ENCODE data around the gene FGGY. TPM values are rescaled to one million over a fixed set of nuclear protein-coding genes. Genes with fewer than 3 reads are reported as not detected.

The FGGY gene
- total RNA-seq, 1 experiment from 2014 or later = 4.7 TPM

GRCh38 chr1:59379371-59379728 is 82.5 kb downstream of the FGGY start:
- Histone ChIP-seq H2AFZ (ENCODE audit: low read length) (no peak overlapping the region), H3K4me3 (ENCODE audit: low read length) (no peak overlapping the region), H3K27ac (ENCODE audit: low read length) (no peak overlapping the region), H3K9me3 (ENCODE audit: low read length) (no peaks in the 10 kb centered on the region), H3K4me1 (ENCODE audit: low read length) (no peaks in the 10 kb centered on the region), H3K9ac (ENCODE audit: low read length) (no peak overlapping the region), H3K79me2 (ENCODE audit: low read length) (no peaks in the 10 kb centered on the region), H3K27me3 (ENCODE audit: low read length) (no peaks in the 10 kb centered on the region), H4K20me1 (ENCODE audit: insufficient read depth, low read depth, low read length) (no peaks in the 10 kb centered on the region), H3K9me2 (replicated peaks; ENCODE audit: insufficient read depth, low read length) (no peaks in the 10 kb centered on the region), H3K36me3 (ENCODE audit: insufficient read depth, low read length) (no peaks in the 10 kb centered on the region), H3K4me2 (ENCODE audit: low read depth, low read length, poor library complexity, severe bottlenecking) (no peak overlapping the region)
- no peak for DNase-seq

- Histone ChIP-seq H3K36me3 (ENCODE audit: insufficient read depth, low read length) (no peaks in the 10 kb centered on the region), H3K27ac (ENCODE audit: low read length) (no peak overlapping the region), H3K4me2 (ENCODE audit: low read depth, low read length, poor library complexity, severe bottlenecking) (no peak overlapping the region), H3K9me2 (replicated peaks; ENCODE audit: insufficient read depth, low read length) (no peaks in the 10 kb centered on the region), H3K4me3 (ENCODE audit: low read length) (no peak overlapping the region), H4K20me1 (ENCODE audit: insufficient read depth, low read depth, low read length) (no peaks in the 10 kb centered on the region), H3K4me1 (ENCODE audit: low read length) (no peaks in the 10 kb centered on the region), H3K9me3 (ENCODE audit: low read length) (no peaks in the 10 kb centered on the region), H3K27me3 (ENCODE audit: low read length) (no peaks in the 10 kb centered on the region), H2AFZ (ENCODE audit: low read length) (no peak overlapping the region), H3K9ac (ENCODE audit: low read length) (no peak overlapping the region), H3K79me2 (ENCODE audit: low read length) (no peaks in the 10 kb centered on the region)
- DNase-seq = no peak
Measured at GRCh38 chr1:59383963-59384362, 87.1 kb downstream of the FGGY start.

- no peaks in the 10 kb centered on the region for H3K79me2 ChIP-seq (ENCODE audit: low read length)
- no peaks in the 10 kb centered on the region for H3K4me1 ChIP-seq (ENCODE audit: low read length)
- H3K9me3 ChIP-seq (ENCODE audit: low read length) = no peaks in the 10 kb centered on the region
- no peak overlapping the region for H3K9ac ChIP-seq (ENCODE audit: low read length)
- H3K9me2 ChIP-seq (replicated peaks; ENCODE audit: insufficient read depth, low read length) = no peaks in the 10 kb centered on the region
- DNase-seq = no peak
- H3K27me3 ChIP-seq (ENCODE audit: low read length) = no peaks in the 10 kb centered on the region
- no peaks in the 10 kb centered on the region for H4K20me1 ChIP-seq (ENCODE audit: insufficient read depth, low read depth, low read length)
- H2AFZ ChIP-seq (ENCODE audit: low read length) = no peak overlapping the region
- H3K27ac ChIP-seq (ENCODE audit: low read length) = no peak overlapping the region
- no peak overlapping the region for H3K4me3 ChIP-seq (ENCODE audit: low read length)
- no peak overlapping the region for H3K4me2 ChIP-seq (ENCODE audit: low read depth, low read length, poor library complexity, severe bottlenecking)
- H3K36me3 ChIP-seq (ENCODE audit: insufficient read depth, low read length) = no peaks in the 10 kb centered on the region
Measured at GRCh38 chr1:59384443-59384842, 87.5 kb downstream of the FGGY start.

GRCh38 chr1:59388191-59388590 is 91.3 kb downstream of the FGGY start:
- Histone ChIP-seq H3K27ac (ENCODE audit: low read length) (no peak overlapping the region), H3K27me3 (ENCODE audit: low read length) (no peaks in the 10 kb centered on the region), H3K36me3 (ENCODE audit: insufficient read depth, low read length) (no peaks in the 10 kb centered on the region), H3K79me2 (ENCODE audit: low read length) (no peaks in the 10 kb centered on the region), H3K4me1 (ENCODE audit: low read length) (no peaks in the 10 kb centered on the region), H3K4me3 (ENCODE audit: low read length) (no peak overlapping the region), H3K9me3 (ENCODE audit: low read length) (no peaks in the 10 kb centered on the region), H2AFZ (ENCODE audit: low read length) (no peak overlapping the region), H3K9me2 (replicated peaks; ENCODE audit: insufficient read depth, low read length) (no peaks in the 10 kb centered on the region), H3K9ac (ENCODE audit: low read length) (no peak overlapping the region), H4K20me1 (ENCODE audit: insufficient read depth, low read depth, low read length) (no peaks in the 10 kb centered on the region), H3K4me2 (ENCODE audit: low read depth, low read length, poor library complexity, severe bottlenecking) (no peak overlapping the region)
- DNase-seq = no peak

GRCh38 chr1:59389847-59390246 is 93.0 kb downstream of the FGGY start:
- H2AFZ ChIP-seq (ENCODE audit: low read length) = no peak overlapping the region
- no peak for DNase-seq
- no peak overlapping the region for H3K4me3 ChIP-seq (ENCODE audit: low read length)
- no peak overlapping the region for H3K4me2 ChIP-seq (ENCODE audit: low read depth, low read length, poor library complexity, severe bottlenecking)
- H3K4me1 ChIP-seq (ENCODE audit: low read length) = no peaks in the 10 kb centered on the region
- H3K9me2 ChIP-seq (replicated peaks; ENCODE audit: insufficient read depth, low read length) = no peaks in the 10 kb centered on the region
- no peaks in the 10 kb centered on the region for H3K9me3 ChIP-seq (ENCODE audit: low read length)
- H4K20me1 ChIP-seq (ENCODE audit: insufficient read depth, low read depth, low read length) = no peaks in the 10 kb centered on the region
- H3K27ac ChIP-seq (ENCODE audit: low read length) = no peak overlapping the region
- no peaks in the 10 kb centered on the region for H3K27me3 ChIP-seq (ENCODE audit: low read length)
- H3K36me3 ChIP-seq (ENCODE audit: insufficient read depth, low read length) = no peaks in the 10 kb centered on the region
- H3K9ac ChIP-seq (ENCODE audit: low read length) = no peak overlapping the region
- H3K79me2 ChIP-seq (ENCODE audit: low read length) = no peaks in the 10 kb centered on the region

- H3K9ac ChIP-seq (ENCODE audit: low read length) = no peak overlapping the region
- H3K9me2 ChIP-seq (replicated peaks; ENCODE audit: insufficient read depth, low read length) = no peaks in the 10 kb centered on the region
- no peak overlapping the region for H3K4me2 ChIP-seq (ENCODE audit: low read depth, low read length, poor library complexity, severe bottlenecking)
- no peak for DNase-seq
- no peaks in the 10 kb centered on the region for H3K79me2 ChIP-seq (ENCODE audit: low read length)
- no peaks in the 10 kb centered on the region for H4K20me1 ChIP-seq (ENCODE audit: insufficient read depth, low read depth, low read length)
- H3K36me3 ChIP-seq (ENCODE audit: insufficient read depth, low read length) = no peaks in the 10 kb centered on the region
- no peaks in the 10 kb centered on the region for H3K4me1 ChIP-seq (ENCODE audit: low read length)
- H3K9me3 ChIP-seq (ENCODE audit: low read length) = no peaks in the 10 kb centered on the region
- no peak overlapping the region for H2AFZ ChIP-seq (ENCODE audit: low read length)
- H3K4me3 ChIP-seq (ENCODE audit: low read length) = no peak overlapping the region
- no peaks in the 10 kb centered on the region for H3K27me3 ChIP-seq (ENCODE audit: low read length)
- H3K27ac ChIP-seq (ENCODE audit: low read length) = no peak overlapping the region
Measured at GRCh38 chr1:59390307-59390706, 93.4 kb downstream of the FGGY start.

GRCh38 chr1:59391212-59392179 is 94.6 kb downstream of the FGGY start:
- DNase-seq = no peak

GRCh38 chr1:59393211-59394180 is 96.6 kb downstream of the FGGY start:
- Histone ChIP-seq H4K20me1 (ENCODE audit: insufficient read depth, low read depth, low read length) (no peaks in the 10 kb centered on the region), H3K9ac (ENCODE audit: low read length) (no peak overlapping the region), H3K4me1 (ENCODE audit: low read length) (no peaks in the 10 kb centered on the region), H3K4me3 (ENCODE audit: low read length) (no peak overlapping the region), H3K79me2 (ENCODE audit: low read length) (no peaks in the 10 kb centered on the region), H3K36me3 (ENCODE audit: insufficient read depth, low read length) (no peaks in the 10 kb centered on the region), H3K27me3 (ENCODE audit: low read length) (no peaks in the 10 kb centered on the region), H3K27ac (ENCODE audit: low read length) (no peak overlapping the region), H2AFZ (ENCODE audit: low read length) (no peak overlapping the region), H3K9me2 (replicated peaks; ENCODE audit: insufficient read depth, low read length) (no peaks in the 10 kb centered on the region), H3K9me3 (ENCODE audit: low read length) (no peaks in the 10 kb centered on the region), H3K4me2 (ENCODE audit: low read depth, low read length, poor library complexity, severe bottlenecking) (no peak overlapping the region)
- DNase-seq = no peak

More at GRCh38 chr1:59391212-59392179, 94.6 kb downstream of the FGGY start:
- Histone ChIP-seq H3K27ac (ENCODE audit: low read length) (no peak overlapping the region), H3K4me2 (ENCODE audit: low read depth, low read length, poor library complexity, severe bottlenecking) (no peak overlapping the region), H3K4me1 (ENCODE audit: low read length) (no peaks in the 10 kb centered on the region), H3K4me3 (ENCODE audit: low read length) (no peak overlapping the region), H3K27me3 (ENCODE audit: low read length) (no peaks in the 10 kb centered on the region), H3K9me2 (replicated peaks; ENCODE audit: insufficient read depth, low read length) (no peaks in the 10 kb centered on the region), H3K9ac (ENCODE audit: low read length) (no peak overlapping the region), H2AFZ (ENCODE audit: low read length) (no peak overlapping the region), H3K9me3 (ENCODE audit: low read length) (no peaks in the 10 kb centered on the region), H3K36me3 (ENCODE audit: insufficient read depth, low read length) (no peaks in the 10 kb centered on the region), H4K20me1 (ENCODE audit: insufficient read depth, low read depth, low read length) (no peaks in the 10 kb centered on the region), H3K79me2 (ENCODE audit: low read length) (no peaks in the 10 kb centered on the region)
